Liver (tissue), 3 donors: ENCODE measurements around the gene SDC1.

Source experiments
- CTCF ChIP-seq: fragments of 150-350 bp; IDR thresholded peaks from 2 replicates; pipeline ENCODE4 v1.5.1; 2017; ENCODE audit warnings: improper control_type of control experiment, low read depth, low read length; ENCODE audit not compliant: missing input control
- HNF4A ChIP-seq, 2 donors: conservative IDR thresholded peaks; 2 replicates each; pipeline ENCODE4 v1.6.1; 2016; ENCODE audit warnings: antibody characterized with exemption in 2 of 2, mild to moderate bottlenecking in 2 of 2
- JUND ChIP-seq, 2 donors: IDR thresholded peaks; 2 replicates each; pipeline ENCODE4 v1.6.1; 2016; ENCODE audit warnings: antibody characterized with exemption in 2 of 2
- MAX ChIP-seq: IDR thresholded peaks from 2 replicates; pipeline ENCODE4 v1.6.1; 2016; ENCODE audit warnings: antibody characterized with exemption
- ZBTB33 ChIP-seq: IDR thresholded peaks from 2 replicates; pipeline ENCODE4 v1.6.1; 2016; ENCODE audit warnings: antibody characterized with exemption
- donor health status: healthy.
- donor health status: healthy.

GRCh38 chr2:20190170-20190569 lies 34.8 kb downstream of the SDC1 start:
- TF ChIP-seq HNF4A (conservative IDR thresholded peaks at IDR 0.05) (no peak), JUND (IDR thresholded peaks at IDR 0.05) (no peak), CTCF (no peak), ZBTB33 (no peak), MAX (no peak)
